Stomach (tissue), 9 donors: ENCODE data around the gene CAP1. TPM values are rescaled to one million over a fixed set of nuclear protein-coding genes. Genes with fewer than 3 reads are reported as not detected.

ENCODE experiments used
- DNase-seq, 2 donors: peaks; one replicate each; pipeline versions ENCODE4 v3.0.0 to v3.0.0-alpha.2; 2013 to 2019
- H3K27ac ChIP-seq, 5 donors: fragments of 200-600 bp in 4 of 5; sonication (generic) in 4 of 5; one replicate each; pipeline ENCODE4 v1.5.1; 2013 to 2019; ENCODE audit warnings: mild to moderate bottlenecking in 1 of 5, moderate library complexity in 1 of 5
- H3K27me3 ChIP-seq, 3 donors: fragments of 200-600 bp; sonication (generic); one replicate each; pipeline ENCODE4 v1.5.1; 2017 to 2019; ENCODE audit warnings: mixed run types in 1 of 3
- H3K36me3 ChIP-seq, 4 donors: fragments of 200-600 bp; sonication (generic); 1 replicate in 3 of 4; 2 replicates in 1 of 4; pipeline ENCODE4 v1.5.1; 2016 to 2019
- H3K4me1 ChIP-seq, 4 donors: fragments of 200-600 bp; sonication (generic); one replicate each; pipeline ENCODE4 v1.5.1; 2016 to 2019
- H3K4me3 ChIP-seq, 4 donors: fragments of 200-600 bp; sonication (generic) in 3 of 4; one replicate each; pipeline ENCODE4 v1.5.1; 2016 to 2019; ENCODE audit warnings: mild to moderate bottlenecking in 1 of 4
- H3K9me3 ChIP-seq, 4 donors: fragments of 200-600 bp; sonication (generic); one replicate each; pipeline ENCODE4 v1.5.1; 2016 to 2019
- EP300 ChIP-seq: sonication (generic); formaldehyde crosslinking; IDR thresholded peaks from one replicate; pipeline ENCODE4 v1.6.1; 2017; ENCODE audit warnings: antibody characterized with exemption
- POLR2A ChIP-seq, 4 donors: fragments of 450-650 bp; IDR thresholded peaks; one replicate each; pipeline ENCODE4 v1.6.1; 2016; ENCODE audit warnings: antibody characterized with exemption in 4 of 4, control low read depth in 2 of 4, mild to moderate bottlenecking in 1 of 4, moderate library complexity in 1 of 4
- POLR2AphosphoS5 ChIP-seq, 3 donors: sonication (generic); formaldehyde crosslinking; IDR thresholded peaks; one replicate each; pipeline ENCODE4 v1.6.1; 2016; ENCODE audit warnings: antibody characterized with exemption in 3 of 3
- WGBS, 5 donors: extraction: QIAGEN DNeasy Blood & Tissue Kit in 3 of 5; methylation state at CpG; one replicate each; pipeline versions ENCODE4 v1.1.5 to v1.1.7; 2013 to 2018; 5-methylcytosine and 5-hydroxymethylcytosine counted together
- intact Hi-C: fragments of 100-400 bp; cut with DNase I; formaldehyde crosslinking; loops from one replicate; pipeline ENCODE4 v1.15.1; 2023; ENCODE audit warnings: low total_unique reads
- polyA plus RNA-seq, 3 donors: library from polyadenylated mRNA; stranded (reverse); fragments of 200-250 nt; gene quantifications; one replicate each; pipeline ENCODE4 v1.2.3, GENCODE V29; 2013
- total RNA-seq, 5 donors: library from RNA; depleted of rRNA; stranded (reverse); fragments of >200 nt; gene quantifications; one replicate each; pipeline versions ENCODE4 v1.1.0 to v1.2.3, GENCODE V29; 2014 to 2016
- TF ChIP-seq, protein P1 (sequence below), 7 experiments: fragments of 450-650 bp in 4 of 7; fragments of 200-600 bp in 3 of 7; sonication (generic) in 3 of 7; IDR thresholded peaks; one replicate each; pipeline ENCODE4 v1.5.1; 2016 to 2019; ENCODE audit warnings: antibody characterized with exemption in 7 of 7, control low read depth in 2 of 7, mild to moderate bottlenecking in 1 of 7
- donor health status: healthy with polysubstance abuse.
- donor health status: Bipolar disorder and iron deficiency.
- donor health status: healthy.

CAP1 gene
- total and polyA plus RNA-seq, 8 donors, result 95.5 to 252 (median 154) TPM

- DNase-seq, result peak in 1 of 2 donors; percentile 47
- Histone ChIP-seq H3K27ac (no peak overlapping the region), H3K27me3 (no peaks in the 10 kb centered on the region), H3K9me3 (no peaks in the 10 kb centered on the region), H3K4me3 (no peak overlapping the region), H3K4me1 (peaks cover 0 to 5% (median 0%) of the 10 kb centered on the region in 4 donors), H3K36me3 (no peaks in the 10 kb centered on the region)
- WGBS, 5 donors, result 85 to 100% (median 86%) methylated on average over 1 of the region's 1 CpG
- TF ChIP-seq, protein P1, sequence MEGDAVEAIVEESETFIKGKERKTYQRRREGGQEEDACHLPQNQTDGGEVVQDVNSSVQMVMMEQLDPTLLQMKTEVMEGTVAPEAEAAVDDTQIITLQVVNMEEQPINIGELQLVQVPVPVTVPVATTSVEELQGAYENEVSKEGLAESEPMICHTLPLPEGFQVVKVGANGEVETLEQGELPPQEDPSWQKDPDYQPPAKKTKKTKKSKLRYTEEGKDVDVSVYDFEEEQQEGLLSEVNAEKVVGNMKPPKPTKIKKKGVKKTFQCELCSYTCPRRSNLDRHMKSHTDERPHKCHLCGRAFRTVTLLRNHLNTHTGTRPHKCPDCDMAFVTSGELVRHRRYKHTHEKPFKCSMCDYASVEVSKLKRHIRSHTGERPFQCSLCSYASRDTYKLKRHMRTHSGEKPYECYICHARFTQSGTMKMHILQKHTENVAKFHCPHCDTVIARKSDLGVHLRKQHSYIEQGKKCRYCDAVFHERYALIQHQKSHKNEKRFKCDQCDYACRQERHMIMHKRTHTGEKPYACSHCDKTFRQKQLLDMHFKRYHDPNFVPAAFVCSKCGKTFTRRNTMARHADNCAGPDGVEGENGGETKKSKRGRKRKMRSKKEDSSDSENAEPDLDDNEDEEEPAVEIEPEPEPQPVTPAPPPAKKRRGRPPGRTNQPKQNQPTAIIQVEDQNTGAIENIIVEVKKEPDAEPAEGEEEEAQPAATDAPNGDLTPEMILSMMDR (IDR thresholded peaks at IDR 0.05), result no peak
- TF ChIP-seq EP300, result no peak
- no peak for TF ChIP-seq POLR2A (IDR thresholded peaks at IDR 0.05)
- TF ChIP-seq POLR2AphosphoS5 (IDR thresholded peaks at IDR 0.05), result no peak
- intact Hi-C loops, result no loop called here
Observed at GRCh38 chr1:39995973-39996393, 44.5 kb upstream of the CAP1 start.

DNA sequence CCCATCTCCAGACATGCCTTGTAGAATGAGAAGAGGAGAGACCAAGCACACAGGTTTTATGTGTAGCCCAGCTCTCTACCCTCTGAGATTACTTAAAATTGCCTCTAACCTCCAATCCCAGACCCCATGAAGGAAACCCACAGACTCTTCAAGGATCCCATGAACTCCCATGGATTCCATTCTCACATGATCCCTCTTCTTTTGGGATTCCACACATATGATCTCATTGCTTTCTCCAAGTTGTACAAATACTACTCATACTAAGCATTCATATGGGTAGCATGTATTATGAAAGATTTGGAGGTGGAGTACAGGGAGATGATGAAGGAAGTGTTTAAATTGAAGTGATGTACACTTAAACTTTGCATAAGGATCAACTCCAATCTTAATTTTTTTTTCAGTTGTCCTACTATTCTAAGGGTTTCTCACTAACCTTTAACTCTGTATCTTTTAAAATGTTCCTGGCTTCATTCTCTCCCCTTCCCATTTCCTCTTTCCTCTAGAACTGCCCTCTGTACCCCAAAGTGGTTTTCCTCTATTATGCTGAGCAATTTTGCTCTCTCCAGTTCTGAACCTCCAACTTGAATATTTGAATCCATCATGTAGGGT lies 44.0 kb upstream of the CAP1 start:
- Histone ChIP-seq H3K4me1 (peaks cover 0 to 5% (median 4%) of the 10 kb centered on the region in 4 donors), H3K27ac (no peak overlapping the region), H3K4me3 (no peak overlapping the region), H3K9me3 (no peaks in the 10 kb centered on the region), H3K36me3 (no peaks in the 10 kb centered on the region), H3K27me3 (no peaks in the 10 kb centered on the region)
- TF ChIP-seq, protein P1 (IDR thresholded peaks at IDR 0.05), result no peak
- TF ChIP-seq POLR2AphosphoS5 (IDR thresholded peaks at IDR 0.05) (no peak), EP300 (no peak)
- intact Hi-C loops, result no loop called here
- no peak for DNase-seq

GRCh38 chr1:40001456-40001855 lies 39.1 kb upstream of the CAP1 start:
- Histone ChIP-seq H3K27me3 (no peaks in the 10 kb centered on the region), H3K27ac (peak overlapping the region in 1 of 5 donors; percentile 13), H3K4me3 (no peak overlapping the region), H3K9me3 (no peaks in the 10 kb centered on the region), H3K4me1 (peaks cover 0 to 15% (median 6%) of the 10 kb centered on the region in 4 donors), H3K36me3 (no peaks in the 10 kb centered on the region)
- DNase-seq, result no peak
- intact Hi-C loops, result no loop called here
- no peak for TF ChIP-seq POLR2A (IDR thresholded peaks at IDR 0.05)
- no peak for TF ChIP-seq EP300
- TF ChIP-seq POLR2AphosphoS5 (IDR thresholded peaks at IDR 0.05), result no peak
- 39 to 47% (median 40%) methylated on average over 2 of the region's 2 CpGs for WGBS, 5 donors

- peaks cover 0 to 15% (median 6%) of the 10 kb centered on the region in 4 donors for H3K4me1 ChIP-seq
- intact Hi-C loops, result no loop called here
- H3K36me3 ChIP-seq, result no peaks in the 10 kb centered on the region
- DNase-seq, result no peak
- no peak overlapping the region for H3K27ac ChIP-seq
- no peaks in the 10 kb centered on the region for H3K9me3 ChIP-seq
- H3K4me3 ChIP-seq, result no peak overlapping the region
- TF ChIP-seq POLR2AphosphoS5 (IDR thresholded peaks at IDR 0.05) (no peak), POLR2A (IDR thresholded peaks at IDR 0.05) (no peak), EP300 (no peak)
- TF ChIP-seq, protein P1 (IDR thresholded peaks at IDR 0.05), result no peak
- 73 to 84% (median 82%) methylated on average over 10 of the region's 10 CpGs for WGBS, 5 donors
- H3K27me3 ChIP-seq, result no peaks in the 10 kb centered on the region
Observed at GRCh38 chr1:40003156-40004093, 37.1 kb upstream of the CAP1 start.
